GM19372 (cell line): ENCODE results near the gene LEF1.
A peak's percentile ranks its signal among the peaks of the same experiment; 100 is the strongest.

Experiments
- ATAC-seq: cut with Tn5 transposase; IDR thresholded peaks from one replicate; pipeline ENCODE4 v1.9.1; 2021; ENCODE audit warnings: mild to moderate bottlenecking, low read depth, moderate library complexity; ENCODE audit not compliant: unreplicated experiment

LEF1 gene

DNA sequence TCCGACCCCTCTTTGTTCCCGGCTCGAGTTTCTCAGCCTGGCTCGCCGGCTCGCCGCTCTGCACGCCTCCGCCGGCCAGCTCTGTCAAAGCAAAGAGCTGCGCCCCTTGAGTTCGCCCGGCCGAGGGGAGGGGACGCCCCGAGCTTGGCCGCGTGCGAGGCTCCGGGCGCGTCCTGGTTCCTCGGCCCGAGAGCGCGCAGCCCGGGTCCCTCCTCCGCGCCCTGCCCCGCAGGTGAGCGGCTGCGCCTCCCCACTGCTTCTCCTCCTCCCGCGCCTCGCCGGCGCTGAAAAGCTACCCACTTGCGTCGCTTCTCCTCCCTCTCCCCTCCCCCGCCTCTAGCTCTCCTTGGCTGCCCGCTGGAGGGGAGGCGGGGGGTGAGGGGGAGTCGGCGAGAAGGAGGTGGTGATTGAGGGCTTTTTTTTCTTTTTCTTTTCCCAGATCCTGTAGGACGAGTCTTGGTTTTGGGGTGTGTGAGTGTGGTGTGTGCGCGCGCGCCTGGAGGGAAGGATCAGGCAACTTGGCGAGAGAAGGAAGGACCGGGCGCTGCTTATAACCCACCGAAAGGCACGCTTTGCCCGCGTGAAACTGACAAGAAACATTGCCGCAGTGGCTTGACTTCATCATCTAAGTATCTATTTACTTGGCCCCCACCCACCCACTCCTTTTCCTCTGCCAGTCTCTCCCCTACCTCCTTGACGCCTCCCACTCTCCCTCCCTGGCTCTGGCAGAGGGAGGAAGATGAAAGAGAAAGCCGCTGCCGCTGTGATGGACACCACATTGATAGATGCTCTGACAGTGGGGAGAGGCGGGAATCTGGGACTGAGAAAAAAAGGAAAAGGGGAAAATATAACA is at the start of gene LEF1:
Gene LEF1 (minus strand): TSS at position 262 of the 853 bp plus-strand sequence. CDS start 1,165 bp downstream, outside the sequence.
- ATAC-seq: peak; percentile 35

DNA sequence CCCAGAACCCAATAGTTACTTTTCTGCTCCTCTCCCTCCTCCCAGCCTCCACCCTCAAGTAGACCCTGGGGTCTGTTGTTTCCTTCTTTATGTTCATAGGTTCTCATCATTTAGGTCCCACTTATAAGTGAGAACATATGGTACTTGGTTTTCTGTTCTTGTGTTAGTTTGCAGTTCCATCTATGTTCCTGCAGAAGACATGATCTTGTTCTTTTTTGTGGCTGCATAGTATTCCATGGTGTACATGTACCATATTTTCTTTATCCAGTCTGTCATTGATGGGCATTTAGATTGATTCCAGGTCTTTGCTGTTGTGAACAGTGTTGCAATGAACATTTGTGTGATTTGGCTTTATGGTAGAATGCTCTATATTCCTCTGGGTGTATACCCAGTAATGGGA is 47.8 kb upstream of the LEF1 start:
- no peak for ATAC-seq

DNA sequence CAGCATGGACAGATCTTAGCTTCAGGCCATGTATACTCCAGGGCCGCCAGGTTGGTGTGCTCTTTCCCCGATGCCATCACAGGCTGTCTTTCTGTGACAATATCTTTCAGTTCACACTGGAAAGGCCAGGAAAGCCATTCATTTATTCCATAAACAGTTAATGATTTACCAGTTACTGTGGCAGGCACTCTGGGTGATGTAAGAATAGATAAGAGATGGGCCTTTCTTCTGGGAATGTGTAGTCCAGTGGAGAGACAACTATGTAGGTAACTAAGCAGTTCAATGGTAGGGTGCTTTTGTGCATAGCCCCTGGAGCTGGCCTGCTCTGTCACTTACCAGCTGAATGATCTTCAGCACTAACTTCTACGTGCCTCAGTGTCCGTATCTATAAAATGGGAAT is 46.3 kb upstream of the LEF1 start:
- no peak for ATAC-seq

DNA sequence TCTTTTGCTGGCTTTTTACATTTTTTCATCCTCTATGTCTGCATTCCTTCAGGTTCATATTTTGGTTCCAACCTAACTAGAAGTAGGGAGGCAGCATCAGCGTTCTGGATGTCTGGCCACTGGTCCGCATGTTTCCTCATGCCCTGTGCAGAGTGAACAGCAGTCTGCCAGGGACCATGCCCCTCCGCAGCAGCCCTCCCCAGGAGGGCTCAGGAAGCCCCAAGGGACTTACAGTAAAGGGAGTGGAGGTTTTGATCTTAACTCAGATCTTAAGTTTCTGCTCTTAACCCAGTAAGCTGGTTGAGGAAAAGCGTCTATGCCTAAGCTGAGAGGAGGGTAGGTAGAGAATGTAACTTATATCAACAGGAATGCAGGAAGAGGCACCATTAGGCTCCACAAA is 45.0 kb upstream of the LEF1 start:
- no peak for ATAC-seq

DNA sequence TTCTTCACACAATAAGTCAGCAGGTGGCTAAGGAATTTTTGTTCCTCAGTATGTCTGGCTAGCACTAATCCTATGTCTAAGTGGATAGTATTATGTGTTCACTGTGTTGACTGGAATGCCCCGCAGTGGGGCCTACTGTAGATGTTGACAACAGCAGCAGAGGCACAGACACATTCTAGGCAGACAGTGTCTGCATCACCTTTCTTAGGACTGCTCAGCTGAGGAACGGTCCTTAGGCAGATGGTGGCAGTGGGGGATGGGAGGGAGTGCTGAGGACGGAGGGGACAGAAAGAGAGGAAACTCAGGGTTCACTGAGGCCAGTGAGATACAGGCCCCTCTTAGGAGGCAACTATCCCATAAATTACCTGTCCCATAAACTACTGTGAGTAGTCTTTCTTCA is 44.6 kb upstream of the LEF1 start:
- ATAC-seq: no peak

DNA sequence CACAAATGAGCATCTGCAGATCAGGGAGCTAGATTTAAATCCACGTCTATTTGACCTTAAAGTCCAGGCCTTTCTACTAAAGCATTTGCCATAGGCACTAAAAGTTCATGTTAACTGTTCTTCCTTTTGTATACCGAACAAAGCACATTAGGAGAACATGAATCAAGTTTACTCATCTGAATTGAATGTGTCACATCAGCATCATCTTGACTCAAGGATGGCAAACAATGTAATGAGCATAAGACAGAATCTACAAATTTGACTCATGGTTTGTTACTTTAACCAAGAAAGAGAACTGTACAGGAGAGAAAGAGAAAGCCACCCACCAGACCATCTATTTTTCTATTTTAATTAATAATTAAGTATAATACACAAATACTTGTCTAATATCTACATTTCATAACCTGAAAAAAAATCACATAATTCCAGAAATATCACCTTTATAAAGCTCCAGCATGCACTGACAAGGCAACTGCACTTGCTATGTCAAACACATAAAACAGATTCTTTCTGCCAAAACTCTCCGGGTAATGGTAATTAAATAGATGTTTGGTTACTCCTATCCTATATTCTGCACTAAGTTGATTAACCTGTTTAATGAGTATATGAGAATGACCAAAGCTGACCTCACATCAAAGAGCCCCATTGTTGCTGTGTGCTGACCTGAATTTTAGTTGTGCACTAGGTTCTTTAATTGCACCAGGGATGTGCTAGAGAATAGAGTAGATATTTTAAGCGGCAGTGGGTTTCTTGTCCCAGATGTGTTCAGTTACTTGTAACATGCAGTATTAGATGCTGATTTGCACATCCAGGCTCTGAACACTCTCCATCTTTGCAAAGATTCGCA is 42.5 kb upstream of the LEF1 start:
- no peak for ATAC-seq

DNA sequence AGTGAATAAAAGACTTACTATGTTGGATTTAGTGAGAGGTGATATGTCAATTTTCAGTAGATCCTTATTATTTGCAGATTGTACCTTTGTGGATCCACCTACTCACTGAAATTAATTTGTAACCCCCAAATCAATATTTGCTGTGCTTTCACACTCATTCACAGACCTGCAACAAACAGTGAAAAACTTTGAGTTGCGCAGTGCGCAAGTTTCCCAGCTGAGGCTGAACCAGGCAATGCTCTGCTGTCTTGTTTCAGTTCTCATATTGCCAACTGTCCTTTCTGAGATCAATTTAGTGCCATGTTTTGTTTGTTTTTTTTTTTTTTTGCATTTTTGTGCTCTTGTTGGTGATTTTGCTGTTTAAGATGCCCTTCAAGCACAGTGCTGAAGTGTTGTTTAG is 40.8 kb upstream of the LEF1 start:
- ATAC-seq: no peak

DNA sequence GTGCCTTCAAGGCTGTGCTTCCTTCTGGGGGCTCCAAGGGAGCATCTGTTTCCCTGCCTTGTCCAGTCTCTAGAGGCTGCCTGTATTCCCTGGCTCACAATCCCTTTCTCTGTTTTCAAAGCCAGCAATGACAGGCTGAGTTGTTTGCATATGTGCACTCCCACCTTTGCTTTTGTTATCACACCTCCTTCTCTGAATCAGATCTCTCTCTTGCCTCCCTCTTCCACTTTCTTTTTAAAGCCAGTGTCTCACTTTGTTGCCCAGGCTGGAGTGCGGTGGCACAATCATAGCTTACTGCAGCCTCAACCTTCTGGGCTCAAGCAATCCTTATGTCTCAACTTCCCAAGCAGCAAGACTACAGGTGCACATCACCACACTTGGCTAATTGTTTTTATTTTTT is 37.1 kb upstream of the LEF1 start:
- ATAC-seq: no peak

DNA sequence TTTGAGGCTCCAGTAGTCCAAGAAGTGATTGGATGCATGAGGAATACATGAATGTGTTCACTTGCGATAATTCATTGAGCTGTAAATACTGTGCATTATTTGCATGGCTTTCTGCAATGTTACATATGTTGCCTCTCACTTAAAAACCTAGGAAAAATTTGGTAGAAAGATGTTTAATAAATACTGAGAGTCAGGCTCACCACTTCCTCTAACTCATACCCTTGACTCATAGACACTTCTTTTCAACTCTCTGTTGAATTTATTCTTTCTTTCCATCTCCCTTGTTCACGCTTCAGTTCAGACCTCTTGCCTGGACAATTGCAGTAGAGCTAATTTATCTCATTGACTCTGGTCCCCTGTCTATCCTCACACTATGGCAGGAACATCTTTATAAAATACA is 35.8 kb upstream of the LEF1 start:
- no peak for ATAC-seq

DNA sequence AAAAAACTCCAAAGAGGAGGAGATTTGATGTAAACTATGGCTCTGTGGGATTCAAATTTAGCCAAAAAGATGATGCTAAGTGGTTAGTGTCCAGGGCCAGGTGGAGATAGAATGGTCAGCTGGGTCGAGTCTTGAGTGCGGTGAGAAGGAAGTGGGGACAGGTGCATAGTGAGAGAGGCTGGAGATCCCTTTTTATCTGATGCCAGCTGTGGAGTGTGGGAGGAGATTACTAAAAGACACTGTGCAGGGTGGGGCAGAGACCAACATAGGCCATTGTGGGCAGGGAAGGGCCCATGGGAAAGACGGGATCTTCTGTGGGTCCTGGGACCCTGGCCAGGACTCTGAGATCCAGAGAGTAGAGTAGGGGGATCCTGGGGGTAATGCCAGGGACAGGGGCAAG is 34.6 kb upstream of the LEF1 start:
- ATAC-seq: no peak

DNA sequence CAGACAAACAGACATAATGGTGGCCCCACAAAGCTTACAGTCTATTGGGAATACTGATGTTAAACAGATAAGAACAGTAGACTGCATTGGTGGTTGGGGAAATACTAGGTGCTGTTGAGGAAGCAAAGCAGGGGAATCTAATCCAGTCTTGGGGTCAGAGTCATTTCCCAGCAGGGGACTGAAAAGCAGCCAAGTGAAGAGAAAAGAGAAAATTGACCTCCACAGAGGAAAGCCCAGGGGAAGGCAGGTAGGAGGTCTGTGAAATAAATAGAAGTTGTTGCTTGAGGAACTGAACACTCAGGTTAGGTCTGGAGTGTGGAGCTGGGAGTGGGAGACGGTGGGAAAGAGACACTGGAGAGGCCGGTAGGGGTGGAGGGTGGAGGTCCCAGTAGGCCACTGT is 33.0 kb upstream of the LEF1 start:
- ATAC-seq: no peak

DNA sequence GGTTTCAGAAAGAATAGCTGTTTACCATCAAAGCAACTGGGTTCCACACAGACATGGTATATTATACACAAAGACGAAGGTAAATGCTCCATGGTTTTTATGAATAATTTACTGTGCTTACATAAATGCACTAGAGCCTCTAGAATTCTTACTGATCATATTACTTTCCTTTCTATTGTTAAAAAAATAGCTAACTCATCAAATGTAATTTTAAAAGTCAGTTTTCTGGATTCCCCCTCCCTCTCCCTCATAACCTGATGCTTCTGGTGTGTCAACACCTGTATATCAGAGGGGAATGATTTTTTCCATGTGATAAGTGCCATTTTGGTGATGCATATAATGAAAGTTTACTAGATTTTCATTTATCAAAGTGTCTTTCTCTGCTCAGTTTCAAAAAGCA is 31.1 kb upstream of the LEF1 start:
- no peak for ATAC-seq

DNA sequence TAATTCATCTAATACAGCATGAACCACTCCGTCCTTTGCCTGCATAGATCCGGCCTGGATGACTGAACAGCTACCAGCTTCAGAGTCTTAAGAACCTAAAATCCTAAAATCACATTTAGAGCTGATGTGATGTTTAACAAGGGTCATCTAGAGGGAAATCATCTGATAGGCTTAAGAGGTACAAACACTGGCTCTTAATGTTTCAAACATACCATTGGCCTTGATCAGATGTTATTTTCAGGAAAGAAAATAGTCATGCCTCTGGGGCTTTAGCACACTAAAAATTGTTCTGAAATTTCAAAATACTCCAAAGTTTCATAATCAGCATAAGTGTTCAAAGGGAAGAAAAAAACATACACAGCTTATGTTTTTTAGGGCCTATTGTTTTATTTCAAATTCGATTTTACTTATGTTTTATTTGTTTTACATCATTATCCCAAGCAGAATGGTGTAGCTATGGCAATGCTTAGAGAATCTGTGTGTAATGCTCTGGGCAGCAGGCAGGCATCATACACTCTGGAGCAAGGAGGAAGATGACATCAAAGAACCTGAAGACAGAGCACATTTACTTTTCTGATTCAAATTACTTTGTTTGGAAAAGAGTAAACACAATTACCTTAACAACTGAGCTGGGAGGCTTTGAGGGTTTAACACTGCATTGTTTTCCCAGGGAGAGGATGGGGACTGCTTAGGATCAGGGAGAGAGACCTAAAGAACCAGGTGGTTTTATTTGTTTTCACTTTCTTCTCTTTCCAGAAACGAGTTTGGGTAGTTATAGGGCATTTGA is 25.3 kb upstream of the LEF1 start:
- no peak for ATAC-seq

DNA sequence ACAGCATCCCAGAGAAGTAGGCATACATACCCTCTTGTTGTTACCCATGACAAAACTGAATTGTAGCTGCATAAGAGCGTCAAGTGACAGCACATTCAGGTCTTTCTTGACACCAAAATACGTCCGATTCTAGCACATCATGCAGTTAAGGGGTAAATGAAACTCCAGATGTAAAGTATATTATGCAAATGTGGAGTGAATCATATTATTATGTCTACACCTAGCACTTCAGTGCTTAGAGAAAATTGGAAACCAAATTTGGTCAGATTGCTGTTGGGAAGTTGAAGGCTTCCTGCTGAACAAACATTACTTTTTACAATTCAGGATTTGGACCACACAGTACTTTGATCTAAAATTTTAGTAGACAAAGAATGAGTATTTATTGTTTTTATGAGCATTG is 24.2 kb upstream of the LEF1 start:
- ATAC-seq: no peak

DNA sequence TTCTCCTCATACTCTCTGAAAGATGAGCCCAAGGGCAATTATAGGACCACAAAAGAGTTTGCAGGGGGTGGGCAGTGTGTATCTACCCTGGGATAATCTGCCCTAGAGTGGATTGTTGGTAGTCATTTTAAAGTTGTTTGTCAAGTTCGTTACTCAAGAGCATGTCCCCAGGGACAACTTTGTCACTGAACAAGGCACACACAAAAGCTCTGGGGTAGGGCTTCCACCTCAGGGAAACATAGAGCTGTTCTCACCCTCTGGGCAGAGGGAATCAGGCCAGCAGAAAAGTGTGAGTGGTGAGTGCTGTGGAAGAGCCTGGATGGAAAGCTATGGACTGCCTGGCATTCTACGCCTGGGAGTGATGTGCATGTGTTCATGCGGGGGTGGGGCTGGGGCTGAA is 23.3 kb upstream of the LEF1 start:
- no peak for ATAC-seq

DNA sequence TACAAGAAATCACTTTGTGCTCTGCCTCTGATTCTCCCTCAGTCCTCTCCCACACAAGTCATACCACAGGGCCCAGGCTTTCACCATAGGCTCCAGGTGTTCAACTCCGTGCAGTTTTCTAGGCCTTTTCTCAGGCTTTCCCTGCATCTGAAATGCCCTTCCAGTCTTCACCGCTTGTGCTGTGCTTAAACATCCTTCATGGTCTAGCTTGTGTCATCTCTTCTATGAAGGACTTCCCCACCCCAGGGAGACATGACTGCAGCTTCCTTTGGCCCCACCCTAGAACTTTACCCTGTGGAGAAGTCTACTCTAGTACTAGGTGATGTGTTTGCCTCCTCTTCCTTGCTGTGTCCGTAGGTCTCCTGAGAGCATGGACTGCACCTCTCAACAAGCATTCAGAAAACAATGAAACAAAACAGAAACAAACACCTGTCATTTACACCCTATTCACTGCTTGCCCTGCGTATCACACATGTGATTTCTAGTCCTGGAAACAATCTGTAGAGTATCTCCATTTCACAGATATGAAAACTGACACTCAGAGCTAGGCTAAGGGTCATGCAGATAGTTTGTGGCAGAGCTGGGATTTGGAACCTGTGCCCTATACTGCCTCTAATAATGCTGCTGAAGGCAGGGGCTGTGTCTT is 22.7 kb upstream of the LEF1 start:
- ATAC-seq: no peak

DNA sequence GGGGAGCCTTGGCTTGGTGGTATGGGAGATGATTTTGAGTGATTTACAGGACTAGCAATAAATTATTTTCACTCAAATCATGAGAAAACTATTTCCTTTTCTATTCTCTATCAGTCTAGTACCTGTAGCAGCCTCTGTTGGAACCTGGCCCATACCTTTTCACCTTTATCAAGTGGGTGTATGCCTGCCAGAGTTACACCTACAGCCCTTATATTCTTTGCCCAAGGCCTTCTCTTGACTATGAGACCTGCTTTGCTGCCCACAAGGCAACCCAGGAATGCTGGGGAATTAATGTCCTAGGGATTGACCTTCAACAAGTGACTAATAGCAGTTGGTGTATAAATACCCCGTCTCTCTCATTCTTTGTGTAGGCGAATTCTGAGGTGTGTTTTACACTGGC is 20.0 kb upstream of the LEF1 start:
- no peak for ATAC-seq

DNA sequence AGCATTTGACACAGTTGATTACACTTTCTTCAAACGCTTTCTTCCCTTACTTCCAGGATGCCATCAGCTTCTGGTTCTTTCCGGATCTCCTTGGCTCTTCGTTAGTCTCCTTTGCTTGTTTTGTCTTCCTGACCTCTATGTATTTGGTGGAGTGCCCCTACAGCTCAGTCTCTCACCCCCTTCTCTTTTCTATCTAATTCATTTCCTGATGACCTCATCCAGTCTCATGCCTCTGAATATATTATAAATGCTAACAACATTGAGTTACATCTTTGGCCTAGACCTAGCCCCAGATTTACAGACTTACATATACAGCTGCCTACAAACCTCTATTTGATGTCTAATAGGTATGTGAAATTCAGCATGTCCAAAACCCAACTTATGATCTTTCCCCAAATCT is 16.5 kb upstream of the LEF1 start:
- no peak for ATAC-seq

DNA sequence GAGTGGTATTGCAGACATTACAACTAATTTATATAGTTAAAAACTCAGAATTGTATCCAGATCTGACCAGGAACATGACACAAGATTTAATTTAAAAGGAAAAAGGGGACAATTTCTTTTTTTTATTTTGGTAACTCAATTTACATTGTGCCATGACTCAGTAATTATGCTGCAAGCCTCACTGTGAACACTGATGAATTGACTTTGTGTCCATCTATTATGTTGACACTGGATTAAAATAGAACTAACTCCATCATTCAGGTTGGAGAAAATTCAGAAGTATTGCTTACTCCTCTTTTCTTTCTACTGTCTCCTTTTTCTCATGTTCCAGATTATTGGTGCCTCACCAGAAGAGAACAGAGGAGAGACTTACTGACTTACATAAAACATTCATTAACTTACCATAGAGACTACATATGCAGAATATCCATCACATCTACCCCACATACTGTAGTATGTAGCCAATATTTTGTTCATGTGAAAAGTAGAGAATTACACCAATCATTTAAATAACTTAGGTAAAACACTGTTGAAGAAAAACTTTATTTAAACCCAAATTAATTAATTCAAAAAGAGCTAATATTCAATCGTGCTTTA is 15.8 kb upstream of the LEF1 start:
- no peak for ATAC-seq

DNA sequence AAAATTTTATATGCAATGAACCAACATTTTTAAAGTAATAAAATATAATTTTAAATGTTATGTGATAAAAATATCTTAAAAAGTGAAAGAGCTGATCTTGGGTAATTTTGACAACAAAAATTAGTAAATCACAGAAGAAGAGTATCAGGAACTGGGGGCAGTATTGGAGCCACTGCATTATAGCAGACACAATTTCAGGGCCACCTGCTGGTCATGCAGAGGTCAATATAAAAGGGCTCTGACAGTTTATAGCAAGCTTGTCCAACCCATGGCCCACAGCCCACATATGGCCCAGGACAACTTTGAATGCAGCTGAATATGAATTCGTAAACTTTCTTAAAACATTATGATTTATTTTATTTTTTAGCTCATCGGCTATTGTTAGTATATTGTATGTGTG is 13.0 kb upstream of the LEF1 start:
- peak; percentile 88 for ATAC-seq
